Stimulated activated CD8-positive, alpha-beta memory T cell treated with anti-CD3 and anti-CD28 coated beads, Interleukin-12 subunit alpha, Interleukin-12 subunit beta, amount 100 ng/mL, for 4 hours (primary cell): ENCODE data around the gene SLC35A5.

Experiments
- DNase-seq: peaks from one replicate; pipeline ENCODE4 v3.0.0-alpha.2; 2020; ENCODE audit warnings: low read depth

The SLC35A5 gene

DNA sequence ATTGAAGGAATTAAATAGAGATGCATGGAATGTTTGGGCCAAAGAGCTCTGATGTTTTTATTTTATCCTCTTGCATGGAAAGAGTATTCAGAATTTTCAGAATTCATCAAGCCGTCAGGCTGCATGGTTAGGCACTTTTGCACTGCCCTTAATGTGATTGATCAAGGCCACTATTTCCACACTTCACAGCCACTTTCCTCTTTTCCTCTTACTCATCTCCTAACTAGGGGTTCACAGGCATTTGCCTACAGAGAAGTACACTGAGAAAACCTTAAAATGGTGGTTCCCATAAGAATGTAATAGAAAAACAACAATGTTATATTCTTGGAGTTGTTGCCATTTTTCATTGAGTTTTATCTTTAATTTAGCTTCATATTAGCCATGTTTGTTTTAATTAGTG is 10.9 kb downstream of the SLC35A5 start:
- DNase-seq = no peak

DNA sequence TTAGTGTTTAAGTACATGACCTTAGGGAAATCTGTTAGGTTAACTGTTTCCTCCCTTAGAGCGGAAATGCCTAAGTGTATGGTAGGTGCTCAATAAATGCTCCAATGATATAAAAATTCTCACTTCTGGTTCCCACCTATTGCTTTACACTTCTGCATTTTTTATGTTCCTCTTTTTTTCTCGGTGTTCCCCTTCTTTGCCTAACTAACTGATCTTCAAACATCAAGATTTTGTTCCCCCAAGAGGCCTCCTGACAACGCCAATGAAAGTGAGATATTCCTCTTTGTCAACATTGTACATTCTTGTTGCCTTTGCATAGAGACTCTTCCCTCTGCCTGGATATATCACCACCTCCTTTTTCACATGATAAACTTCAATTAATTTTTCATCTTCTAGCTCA is 17.4 kb downstream of the SLC35A5 start:
- no peak for DNase-seq

DNA sequence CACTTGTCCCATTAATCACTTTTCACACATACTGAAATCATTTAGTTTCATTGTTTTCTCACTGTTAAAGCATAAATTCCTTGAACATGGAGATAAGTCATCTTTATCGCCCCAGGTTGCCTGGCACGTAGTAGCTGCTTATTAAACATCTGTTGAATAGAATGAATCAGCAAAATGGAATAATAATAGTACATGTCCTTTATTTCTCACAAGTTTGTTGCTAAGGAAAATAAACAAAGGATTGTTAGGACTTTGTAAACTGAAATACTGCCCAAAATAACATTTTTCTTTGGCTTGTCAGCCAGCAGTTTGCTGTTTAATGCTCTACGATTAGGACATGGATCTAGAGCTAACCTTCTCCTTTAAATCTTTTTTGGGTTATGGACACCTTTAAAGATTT is 17.9 kb downstream of the SLC35A5 start:
- no peak for DNase-seq

DNA sequence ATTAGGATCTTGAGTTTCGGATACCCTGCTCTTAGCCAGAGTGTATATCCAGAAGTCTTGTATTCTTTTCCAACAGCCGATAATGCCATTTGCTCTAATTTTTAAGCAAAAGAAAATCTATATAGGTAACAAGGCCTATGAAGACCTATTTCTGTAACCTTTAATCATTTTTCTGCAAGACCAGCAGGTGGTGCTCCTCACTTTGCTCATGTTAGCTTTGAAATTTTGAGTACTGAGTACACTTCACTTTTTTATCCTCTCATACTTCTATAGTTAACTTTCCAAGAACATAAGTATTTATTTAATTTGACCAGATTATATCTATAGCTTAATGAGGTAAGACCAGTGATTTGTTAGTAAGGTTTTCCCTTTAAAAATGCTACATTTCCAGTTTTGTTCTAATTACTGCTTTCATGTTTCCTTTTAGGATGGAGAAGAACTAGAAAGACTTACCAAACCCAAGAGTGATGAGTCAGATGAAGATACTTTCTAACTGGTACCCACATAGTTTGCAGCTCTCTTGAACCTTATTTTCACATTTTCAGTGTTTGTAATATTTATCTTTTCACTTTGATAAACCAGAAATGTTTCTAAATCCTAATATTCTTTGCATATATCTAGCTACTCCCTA is 20.5 kb downstream of the SLC35A5 start:
- DNase-seq = no peak

- DNase-seq = no peak
Observed at GRCh38 chr3:112583105-112583504, 21.3 kb downstream of the SLC35A5 start.

DNA sequence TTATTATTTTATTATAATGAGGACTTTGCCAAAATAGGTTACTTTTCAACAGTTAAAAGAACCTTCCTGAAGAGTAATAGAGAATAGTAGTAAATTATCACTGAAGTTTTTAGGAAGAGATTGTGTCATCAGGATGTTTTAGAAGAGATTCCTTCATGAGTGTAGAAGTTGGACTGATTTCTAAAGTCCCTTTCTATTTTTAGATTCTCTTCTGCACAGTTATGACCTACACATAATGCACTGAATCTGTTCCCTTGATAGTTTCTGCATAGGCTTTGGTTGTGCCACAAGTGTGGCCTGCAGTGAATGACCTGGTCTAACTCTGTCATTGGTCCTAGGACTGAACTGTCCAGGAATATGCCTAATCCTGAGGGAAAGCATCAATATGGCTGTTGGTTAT is 23.9 kb downstream of the SLC35A5 start:
- no peak for DNase-seq

DNA sequence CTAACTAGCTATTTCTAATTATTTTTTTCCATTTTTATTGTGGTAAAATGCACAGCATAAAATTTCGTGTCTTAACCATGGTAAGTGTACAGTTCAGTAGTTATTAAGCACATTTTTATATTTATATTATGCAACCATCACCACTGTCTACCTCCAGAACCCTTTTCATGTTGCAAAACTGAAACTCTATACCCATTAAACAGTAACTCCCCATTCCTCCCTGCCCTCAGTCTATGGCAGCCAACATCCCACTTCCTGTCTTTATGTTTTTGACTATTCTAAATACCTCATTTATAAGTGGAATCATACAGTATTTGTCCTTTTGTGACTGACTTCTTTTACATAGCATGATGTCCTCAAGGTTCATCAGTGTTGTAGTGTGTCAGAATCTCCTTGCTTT is 25.5 kb downstream of the SLC35A5 start:
- no peak for DNase-seq

DNA sequence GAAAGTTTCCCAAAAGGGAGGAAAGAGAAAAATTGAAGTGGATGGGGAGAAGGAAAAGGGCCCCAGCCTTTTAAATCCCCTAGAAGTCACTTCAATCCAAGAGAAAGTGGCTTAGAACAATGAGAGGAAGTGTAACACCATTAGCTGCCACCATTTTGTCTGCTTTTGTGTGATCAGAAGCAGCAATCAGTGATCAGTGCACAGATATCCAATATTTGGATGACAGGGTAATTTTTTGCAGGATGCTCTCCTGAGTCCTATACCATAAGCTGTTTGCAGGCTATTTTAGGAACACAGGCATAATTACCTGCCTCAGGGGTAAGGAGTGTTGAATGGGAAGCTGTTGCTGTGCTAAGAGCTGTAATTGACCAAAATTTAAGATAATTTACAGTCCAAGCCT is 31.4 kb downstream of the SLC35A5 start:
- no peak for DNase-seq

GRCh38 chr3:112594856-112595255 is 33.0 kb downstream of the SLC35A5 start:
- DNase-seq = no peak

- DNase-seq = no peak
Observed at GRCh38 chr3:112597945-112598344, 36.1 kb downstream of the SLC35A5 start.

- DNase-seq = no peak
Observed at GRCh38 chr3:112598731-112599130, 36.9 kb downstream of the SLC35A5 start.

- no peak for DNase-seq
Observed at GRCh38 chr3:112602217-112602838, 40.5 kb downstream of the SLC35A5 start.

DNA sequence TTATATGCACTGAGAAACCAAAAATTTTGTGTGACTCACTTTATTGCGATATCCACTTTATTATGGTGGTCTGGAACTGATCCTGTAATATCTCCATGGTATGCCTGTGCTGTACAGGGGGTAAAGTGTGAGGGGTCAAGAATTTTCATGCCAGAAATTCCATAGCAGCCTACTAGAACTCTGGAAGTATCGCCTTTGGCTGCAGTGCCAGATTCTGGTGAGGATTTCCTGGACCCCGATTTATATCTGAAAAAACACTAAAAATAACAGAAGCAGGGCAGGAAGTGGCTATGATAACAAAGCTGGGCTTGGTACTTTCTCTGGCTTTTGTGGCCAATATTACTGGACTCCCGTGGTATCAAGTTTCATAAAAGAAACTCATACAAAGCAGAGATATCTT is 42.7 kb downstream of the SLC35A5 start:
- DNase-seq = no peak

DNA sequence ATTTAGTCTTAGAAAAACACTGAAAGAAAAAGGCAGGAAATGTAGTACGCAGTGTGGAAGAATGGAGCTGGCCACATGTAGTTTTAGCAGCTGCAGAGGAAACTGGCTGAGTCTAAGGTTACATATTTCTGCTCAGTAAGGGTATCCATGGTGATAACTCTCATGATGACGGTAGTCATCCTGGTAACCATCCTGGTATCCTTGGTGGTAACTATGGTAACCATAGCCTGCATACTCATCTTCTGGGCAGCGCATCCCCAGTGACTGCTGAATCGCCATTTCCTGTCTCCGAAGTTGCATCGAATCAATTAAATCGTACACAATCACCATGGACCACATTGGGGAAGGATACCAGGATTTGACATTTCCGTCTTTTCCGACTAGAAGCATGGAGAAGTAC is 43.4 kb downstream of the SLC35A5 start:
- no peak for DNase-seq

- DNase-seq = no peak
Observed at GRCh38 chr3:112606098-112606497, 44.3 kb downstream of the SLC35A5 start.

GRCh38 chr3:112607863-112608262 is 46.0 kb downstream of the SLC35A5 start:
- DNase-seq = no peak

GRCh38 chr3:112610121-112610520 is 48.3 kb downstream of the SLC35A5 start:
- no peak for DNase-seq

DNA sequence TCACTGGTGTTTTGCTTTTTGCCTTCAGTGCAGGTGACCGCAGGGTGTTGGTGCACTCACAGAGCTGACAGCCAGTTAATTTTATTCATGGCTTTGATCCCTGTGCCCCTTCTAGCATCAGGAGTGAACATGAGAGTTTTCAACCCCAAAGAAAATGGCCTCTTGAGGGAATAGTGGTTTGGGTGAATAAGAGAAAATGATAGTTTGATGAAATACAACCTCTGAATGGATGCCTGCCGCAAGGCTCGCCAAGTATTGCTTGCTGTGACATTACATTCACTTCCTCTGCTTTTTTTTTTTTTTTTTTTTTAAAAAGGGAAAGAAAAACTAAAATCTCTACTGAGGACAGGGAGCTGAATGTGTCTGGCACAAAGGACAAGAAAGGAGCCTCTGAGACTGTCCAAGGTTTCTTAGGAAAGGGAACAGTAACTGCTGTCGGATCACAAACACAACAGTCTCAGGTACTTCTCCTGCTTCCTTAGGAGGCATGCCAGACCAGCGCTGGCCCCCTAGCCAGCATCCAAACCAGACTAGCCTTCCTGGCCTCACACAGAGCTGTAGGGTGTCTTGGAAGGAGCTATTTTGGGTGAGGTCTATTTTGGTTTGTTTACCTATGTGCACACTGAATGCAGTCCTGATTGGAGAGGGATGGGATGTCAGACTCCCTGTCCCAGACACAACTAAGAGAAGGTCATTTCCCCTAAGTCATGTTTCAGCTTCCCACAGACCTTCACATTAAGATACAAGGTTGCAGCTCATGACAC is 50.1 kb downstream of the SLC35A5 start:
- DNase-seq = no peak

- no peak for DNase-seq
Observed at GRCh38 chr3:112615989-112616731, 54.3 kb downstream of the SLC35A5 start.

DNA sequence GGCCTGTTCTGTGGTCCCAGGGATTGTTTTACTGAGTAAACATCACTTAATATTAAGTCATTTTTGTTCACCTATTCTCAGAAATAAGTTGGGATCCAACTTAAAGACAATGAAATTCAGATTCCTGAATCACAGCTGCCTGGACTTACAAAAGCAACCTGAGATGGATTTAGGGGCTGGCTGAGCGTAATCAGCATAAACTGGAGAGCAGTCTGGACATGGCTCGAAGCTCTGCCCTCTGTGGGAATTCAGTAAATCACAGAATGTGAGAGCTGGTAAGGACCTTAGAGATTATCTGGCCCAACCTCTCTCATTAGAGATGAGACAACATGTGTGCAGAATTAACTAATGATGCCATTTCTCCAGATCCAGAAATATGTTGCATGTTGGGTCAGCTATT is 55.4 kb downstream of the SLC35A5 start:
- DNase-seq = no peak

- no peak for DNase-seq
Observed at GRCh38 chr3:112619295-112619694, 57.5 kb downstream of the SLC35A5 start.

- no peak for DNase-seq
Observed at GRCh38 chr3:112623213-112623612, 61.4 kb downstream of the SLC35A5 start.

DNA sequence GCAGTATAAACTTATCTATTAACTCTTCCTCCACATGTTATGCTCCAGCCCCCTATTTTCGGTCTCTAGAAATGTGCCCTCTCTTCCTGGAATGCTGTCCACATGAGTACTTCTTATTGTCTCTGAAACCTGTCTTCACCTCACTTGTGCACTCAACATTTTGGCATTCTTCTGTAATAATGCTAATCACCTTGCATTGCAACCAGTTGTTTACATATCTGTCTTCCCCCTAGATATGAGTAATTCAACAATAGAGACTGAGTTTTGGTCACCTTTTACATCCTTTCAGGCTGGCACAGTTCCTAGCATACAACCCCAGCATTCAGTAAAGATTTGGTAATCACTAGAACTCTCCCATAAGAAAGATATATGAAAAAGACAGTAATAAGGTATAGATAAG is 61.9 kb downstream of the SLC35A5 start:
- DNase-seq = no peak
